G401 (cell line): ENCODE data around the gene FAT2. TPM values are rescaled to one million over a fixed set of nuclear protein-coding genes. Genes with fewer than 3 reads are reported as not detected.

Source experiments
- DNase-seq: peaks from one replicate; pipeline ENCODE4 v3.0.0-alpha.2; 2015; ENCODE audit warnings: low spot score
- in situ Hi-C: cut with HindIII; loops from 2 replicates; pipeline ENCODE4 v1.10.0; 2016; ENCODE audit warnings: low sequenced_read_pairs, mixed read lengths
- total RNA-seq: library from RNA; depleted of rRNA; stranded (reverse); fragments of >200 nt; shearing (Covaris generic); gene quantifications from 2 replicates; pipeline ENCODE4 v1.2.3, GENCODE V29; 2014; rRNA removed

Gene FAT2
- total RNA-seq, 1 experiment from 2014 or later, result not detected

- DNase-seq, result no peak
- in situ Hi-C loops, result no loop called here
These were observed 25.2 kb downstream of the FAT2 start for GRCh38 chr5:151565971-151566370.

GRCh38 chr5:151562019-151562707 lies 29.0 kb downstream of the FAT2 start:
- DNase-seq, result peak; percentile 76
- in situ Hi-C loops, result no loop called here

- no peak for DNase-seq
- in situ Hi-C loops, result no loop called here
These were observed 33.2 kb downstream of the FAT2 start for GRCh38 chr5:151557951-151558350.

GRCh38 chr5:151557466-151557865 lies 33.7 kb downstream of the FAT2 start:
- in situ Hi-C loops, result no loop called here
- DNase-seq, result no peak

GRCh38 chr5:151556806-151557205 lies 34.3 kb downstream of the FAT2 start:
- DNase-seq, result no peak
- in situ Hi-C loops, result no loop called here

GRCh38 chr5:151555760-151556576 lies 35.2 kb downstream of the FAT2 start:
- in situ Hi-C loops, result no loop called here

GRCh38 chr5:151553695-151554094 lies 37.4 kb downstream of the FAT2 start:
- in situ Hi-C loops, result no loop called here
- DNase-seq, result no peak

More at GRCh38 chr5:151555760-151556576, 35.2 kb downstream of the FAT2 start:
- no peak for DNase-seq

GRCh38 chr5:151553130-151553670 lies 37.9 kb downstream of the FAT2 start:
- in situ Hi-C loops, result no loop called here
- DNase-seq, result peak; percentile 69

GRCh38 chr5:151551985-151552384 lies 39.1 kb downstream of the FAT2 start:
- in situ Hi-C loops, result no loop called here
- no peak for DNase-seq

- no peak for DNase-seq
- in situ Hi-C loops, result no loop called here
These were observed 41.0 kb downstream of the FAT2 start for GRCh38 chr5:151550146-151550545.

GRCh38 chr5:151549713-151550112 lies 41.4 kb downstream of the FAT2 start:
- in situ Hi-C loops, result no loop called here
- DNase-seq, result no peak

GRCh38 chr5:151547364-151547763 lies 43.8 kb downstream of the FAT2 start:
- no peak for DNase-seq
- in situ Hi-C loops, result no loop called here

GRCh38 chr5:151541571-151541970 lies 49.6 kb downstream of the FAT2 start:
- in situ Hi-C loops, result no loop called here

More at GRCh38 chr5:151541571-151541970, 49.6 kb downstream of the FAT2 start:
- DNase-seq, result no peak

Other genes starting within 250 kb of the FAT2 start
- gene SLC36A2, start 243.8 kb downstream of the FAT2 start, total RNA-seq, result not detected in 2 replicates
- gene SLC36A1, start 143.7 kb downstream of the FAT2 start, total RNA-seq, result 2.0 and 4.4 TPM in 2 replicates
- gene SPARC, start 95.6 kb upstream of the FAT2 start, total RNA-seq, result 194 and 247 TPM in 2 replicates
- gene ATOX1, start 167.3 kb upstream of the FAT2 start, total RNA-seq, result 53.7 and 112 TPM in 2 replicates
- 87.3 and 132 TPM in 2 replicates for gene G3BP1, start 180.6 kb upstream of the FAT2 start, total RNA-seq